Liver (tissue), 9 donors: ENCODE data around the gene RIOK1. TPM values are rescaled to one million over a fixed set of nuclear protein-coding genes. Genes with fewer than 3 reads are reported as not detected.

Experiments
- DNase-seq: peaks from one replicate; pipeline ENCODE4 v3.0.0-alpha.2; 2017; ENCODE audit warnings: low spot score
- H3K27ac ChIP-seq, 2 donors: one replicate each; pipeline ENCODE4 v1.7.0; 2013; ENCODE audit warnings: inconsistent platforms in 2 of 2, low read length in 2 of 2, control low read depth in 1 of 2, low read depth in 1 of 2, mild to moderate bottlenecking in 1 of 2
- H3K27me3 ChIP-seq, 4 donors: one replicate each; pipeline versions ENCODE4 v1.6.1 to v1.7.0; 2013; ENCODE audit warnings: low read length in 3 of 4, inconsistent platforms in 1 of 4, mild to moderate bottlenecking in 1 of 4, moderate library complexity in 1 of 4; ENCODE audit not compliant: control insufficient read depth in 4 of 4, insufficient read depth in 4 of 4
- H3K36me3 ChIP-seq, 4 donors: one replicate each; pipeline versions ENCODE4 v1.6.1 to v1.7.0; 2013; ENCODE audit warnings: low read length in 3 of 4, mild to moderate bottlenecking in 3 of 4, low read depth in 1 of 4, moderate library complexity in 1 of 4; ENCODE audit not compliant: control insufficient read depth in 4 of 4, insufficient read depth in 3 of 4
- H3K4me1 ChIP-seq, 4 donors: one replicate each; pipeline versions ENCODE4 v1.6.1 to v1.7.0; 2013; ENCODE audit warnings: low read length in 3 of 4, mild to moderate bottlenecking in 3 of 4, moderate library complexity in 1 of 4; ENCODE audit not compliant: control insufficient read depth in 4 of 4, insufficient read depth in 4 of 4
- H3K4me3 ChIP-seq, 3 donors: one replicate each; pipeline versions ENCODE4 v1.6.1 to v1.7.0; 2013; ENCODE audit warnings: low read length in 3 of 3, control low read depth in 1 of 3, low read depth in 1 of 3, mild to moderate bottlenecking in 1 of 3
- H3K9ac ChIP-seq, 2 donors: one replicate each; pipeline ENCODE4 v1.7.0; 2013; ENCODE audit warnings: low read length in 2 of 2, mild to moderate bottlenecking in 2 of 2, moderate library complexity in 2 of 2, control low read depth in 1 of 2, low read depth in 1 of 2
- H3K9me3 ChIP-seq, 4 donors: one replicate each; pipeline versions ENCODE4 v1.6.1 to v1.7.0; 2013; ENCODE audit warnings: low read length in 3 of 4; ENCODE audit not compliant: control insufficient read depth in 4 of 4
- EGR1 ChIP-seq, 2 donors: IDR thresholded peaks; 2 replicates each; pipeline ENCODE4 v1.6.1; 2016 to 2018; ENCODE audit warnings: antibody characterized with exemption in 2 of 2, low read depth in 2 of 2
- FOXA1 ChIP-seq: IDR thresholded peaks from 2 replicates; pipeline ENCODE4 v1.6.1; 2016; ENCODE audit warnings: antibody characterized with exemption
- FOXA2 ChIP-seq: IDR thresholded peaks from 2 replicates; pipeline ENCODE4 v1.6.1; 2016; ENCODE audit warnings: antibody characterized with exemption
- GABPA ChIP-seq, 2 donors: IDR thresholded peaks in 1 of 2; conservative IDR thresholded peaks in 1 of 2; 2 replicates each; pipeline ENCODE4 v1.6.1; 2016; ENCODE audit warnings: antibody characterized with exemption in 2 of 2, mild to moderate bottlenecking in 1 of 2, moderate library complexity in 1 of 2
- HNF4A ChIP-seq, 2 donors: conservative IDR thresholded peaks; 2 replicates each; pipeline ENCODE4 v1.6.1; 2016; ENCODE audit warnings: antibody characterized with exemption in 2 of 2, mild to moderate bottlenecking in 2 of 2
- HNF4G ChIP-seq: IDR thresholded peaks from 2 replicates; pipeline ENCODE4 v1.6.1; 2016; ENCODE audit warnings: antibody characterized with exemption
- JUND ChIP-seq, 2 donors: IDR thresholded peaks; 2 replicates each; pipeline ENCODE4 v1.6.1; 2016; ENCODE audit warnings: antibody characterized with exemption in 2 of 2
- NR2F2 ChIP-seq: IDR thresholded peaks from 2 replicates; pipeline ENCODE4 v1.6.1; 2016; ENCODE audit warnings: antibody characterized with exemption
- RAD21 ChIP-seq, 2 donors: IDR thresholded peaks; 2 replicates each; pipeline ENCODE4 v1.6.1; 2016; ENCODE audit warnings: antibody characterized with exemption in 2 of 2, mild to moderate bottlenecking in 2 of 2
- RXRA ChIP-seq, 2 donors: IDR thresholded peaks; 2 replicates each; pipeline ENCODE4 v1.6.1; 2017 to 2018; ENCODE audit warnings: antibody characterized with exemption in 2 of 2, mild to moderate bottlenecking in 1 of 2
- SP1 ChIP-seq: IDR thresholded peaks from 2 replicates; pipeline ENCODE4 v1.6.1; 2018; ENCODE audit warnings: antibody characterized with exemption, mild to moderate bottlenecking
- TAF1 ChIP-seq: conservative IDR thresholded peaks from 2 replicates; pipeline ENCODE4 v1.6.1; 2016; ENCODE audit warnings: antibody characterized with exemption, mild to moderate bottlenecking
- YY1 ChIP-seq: IDR thresholded peaks from 2 replicates; pipeline ENCODE4 v1.6.1; 2016; ENCODE audit warnings: antibody characterized with exemption, mild to moderate bottlenecking
- ZBTB33 ChIP-seq: IDR thresholded peaks from 2 replicates; pipeline ENCODE4 v1.6.1; 2016; ENCODE audit warnings: antibody characterized with exemption
- whole genome bisulfite sequencing: extraction: QIAGEN DNeasy Blood & Tissue Kit; methylation state at CpG from one replicate; pipeline ENCODE4 v1.1.7; 2013; 5-methylcytosine and 5-hydroxymethylcytosine counted together
- polyA plus RNA-seq, 2 donors: library from polyadenylated mRNA; stranded (reverse) in 1 of 2; unstranded in 1 of 2; fragments of 200-250 nt in 1 of 2; fragments of >200 nt in 1 of 2; fragmentation: Nextera tagmentation in 1 of 2; extraction: Ambion mirVana in 1 of 2; gene quantifications; one replicate each; pipeline versions ENCODE4 v1.2.1 to v1.2.3, GENCODE V29; 2013 to 2015
- total RNA-seq, 2 donors: library from RNA; depleted of rRNA; stranded (reverse); fragments of >200 nt; gene quantifications; one replicate each; pipeline ENCODE4 v1.2.3, GENCODE V29; 2014
- TF ChIP-seq, protein P1 (sequence below): IDR thresholded peaks from 2 replicates; pipeline ENCODE4 v1.6.1; 2016; ENCODE audit warnings: antibody characterized with exemption
- TF ChIP-seq, protein P2 (sequence below): fragments of 150-350 bp; IDR thresholded peaks from 2 replicates; pipeline ENCODE4 v1.5.1; 2017; ENCODE audit warnings: improper control_type of control experiment, low read depth, low read length; ENCODE audit not compliant: missing input control
- donor health status: healthy.
- donor health status: healthy.
- donor health status: healthy.
- donor health status: healthy.
- donor health status: healthy.

The RIOK1 gene
- total and polyA plus RNA-seq, 4 donors = 4.8 to 10.0 (median 6.6) TPM

GRCh38 chr6:7413151-7413823, 23.7 kb downstream of the RIOK1 start:
- Histone ChIP-seq H3K27me3 (no peaks in the 10 kb centered on the region), H3K9me3 (no peaks in the 10 kb centered on the region), H3K9ac (no peak overlapping the region), H3K36me3 (peaks cover 8 to 55% (median 32%) of the 10 kb centered on the region in 4 donors), H3K4me3 (no peak overlapping the region), H3K27ac (no peak overlapping the region), H3K4me1 (peaks cover 0 to 13% (median 9%) of the 10 kb centered on the region in 4 donors)
- WGBS = 81% methylated on average over 2 of the region's 2 CpGs
- TF ChIP-seq GABPA (IDR thresholded peaks at IDR 0.05 in 1 of 2, conservative IDR thresholded peaks at IDR 0.05 in 1 of 2) (no peak), FOXA2 (no peak), SP1 (no peak), RAD21 (IDR thresholded peaks at IDR 0.05) (no peak), HNF4G (no peak), TAF1 (no peak), ZBTB33 (no peak), EGR1 (IDR thresholded peaks at IDR 0.05; ENCODE audit: low read depth in 2 of 2) (no peak), RXRA (IDR thresholded peaks at IDR 0.05) (no peak), FOXA1 (no peak), YY1 (no peak), JUND (IDR thresholded peaks at IDR 0.05) (no peak), HNF4A (conservative IDR thresholded peaks at IDR 0.05) (no peak), NR2F2 (no peak)
- TF ChIP-seq, protein P1, sequence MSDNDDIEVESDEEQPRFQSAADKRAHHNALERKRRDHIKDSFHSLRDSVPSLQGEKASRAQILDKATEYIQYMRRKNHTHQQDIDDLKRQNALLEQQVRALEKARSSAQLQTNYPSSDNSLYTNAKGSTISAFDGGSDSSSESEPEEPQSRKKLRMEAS = no peak
- TF ChIP-seq, protein P2, sequence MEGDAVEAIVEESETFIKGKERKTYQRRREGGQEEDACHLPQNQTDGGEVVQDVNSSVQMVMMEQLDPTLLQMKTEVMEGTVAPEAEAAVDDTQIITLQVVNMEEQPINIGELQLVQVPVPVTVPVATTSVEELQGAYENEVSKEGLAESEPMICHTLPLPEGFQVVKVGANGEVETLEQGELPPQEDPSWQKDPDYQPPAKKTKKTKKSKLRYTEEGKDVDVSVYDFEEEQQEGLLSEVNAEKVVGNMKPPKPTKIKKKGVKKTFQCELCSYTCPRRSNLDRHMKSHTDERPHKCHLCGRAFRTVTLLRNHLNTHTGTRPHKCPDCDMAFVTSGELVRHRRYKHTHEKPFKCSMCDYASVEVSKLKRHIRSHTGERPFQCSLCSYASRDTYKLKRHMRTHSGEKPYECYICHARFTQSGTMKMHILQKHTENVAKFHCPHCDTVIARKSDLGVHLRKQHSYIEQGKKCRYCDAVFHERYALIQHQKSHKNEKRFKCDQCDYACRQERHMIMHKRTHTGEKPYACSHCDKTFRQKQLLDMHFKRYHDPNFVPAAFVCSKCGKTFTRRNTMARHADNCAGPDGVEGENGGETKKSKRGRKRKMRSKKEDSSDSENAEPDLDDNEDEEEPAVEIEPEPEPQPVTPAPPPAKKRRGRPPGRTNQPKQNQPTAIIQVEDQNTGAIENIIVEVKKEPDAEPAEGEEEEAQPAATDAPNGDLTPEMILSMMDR = no peak
- no peak for DNase-seq

DNA sequence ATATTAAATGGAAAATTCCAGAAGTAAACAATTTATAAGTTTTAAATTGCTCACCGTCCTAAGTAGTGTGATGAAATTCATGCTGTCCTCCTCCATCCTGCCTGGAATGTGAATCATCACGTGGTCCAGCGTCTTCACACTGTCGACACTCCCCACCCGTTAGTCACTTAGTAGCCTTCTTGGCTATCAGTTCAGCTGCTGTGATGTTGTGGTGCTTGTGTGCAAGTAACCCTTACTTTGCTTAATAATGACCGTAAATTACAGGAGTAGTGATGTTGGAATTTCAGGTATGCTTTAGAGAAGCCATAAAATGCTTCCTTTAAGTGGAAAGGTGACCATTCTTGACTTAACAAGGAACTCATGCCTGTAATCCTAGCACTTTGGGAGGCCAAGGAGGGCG, 25.2 kb downstream of the RIOK1 start:
- H3K9ac ChIP-seq = no peak overlapping the region
- 95% methylated on average over 7 of the region's 7 CpGs for WGBS
- no peak for TF ChIP-seq YY1
- no peak for TF ChIP-seq TAF1
- no peak for TF ChIP-seq NR2F2
- TF ChIP-seq JUND (IDR thresholded peaks at IDR 0.05) = no peak
- peaks cover 4 to 27% (median 19%) of the 10 kb centered on the region in 4 donors for H3K4me1 ChIP-seq
- no peak for DNase-seq
- no peaks in the 10 kb centered on the region for H3K9me3 ChIP-seq
- H3K4me3 ChIP-seq = no peak overlapping the region
- H3K27ac ChIP-seq = no peak overlapping the region
- H3K27me3 ChIP-seq = no peaks in the 10 kb centered on the region
- H3K36me3 ChIP-seq = peaks cover 7 to 53% (median 29%) of the 10 kb centered on the region in 4 donors
